ENCODE results near the gene CD9.

- TF ChIP-seq ELF4 (IDR thresholded peaks at IDR 0.05) (no peak), FOXK2 (IDR thresholded peaks at IDR 0.05) (no peak), SUZ12 (IDR thresholded peaks at IDR 0.05) (no peak), SP1 (IDR thresholded peaks at IDR 0.05) (no peak), BHLHE40 (IDR thresholded peaks at IDR 0.05; ENCODE audit: borderline replicate concordance) (no peak), ZNF384 (IDR thresholded peaks at IDR 0.05) (no peak), FOXA1 (IDR thresholded peaks at IDR 0.05) (no peak), CTBP1 (IDR thresholded peaks at IDR 0.05; ENCODE audit: borderline replicate concordance) (no peak), HDGF (IDR thresholded peaks at IDR 0.05; ENCODE audit: borderline replicate concordance) (no peak), PKNOX1 (IDR thresholded peaks at IDR 0.05) (no peak), ARNT (IDR thresholded peaks at IDR 0.05) (no peak), TARDBP (IDR thresholded peaks at IDR 0.05) (no peak), FOXM1 (IDR thresholded peaks at IDR 0.05; ENCODE audit: borderline replicate concordance) (no peak)
These were observed 63.7 kb downstream of the CD9 start for GRCh38 chr12:6263931-6264330.

Data from HEK293T (cell line).